Vagina (tissue), 2 donors: Measurements from ENCODE around the gene NFAM1.

Experiments used
- CTCF ChIP-seq, 3 experiments: fragments of 450-650 bp in 2 of 3; fragments of 200-600 bp in 1 of 3; sonication (generic) in 1 of 3; IDR thresholded peaks; one replicate each; pipeline ENCODE4 v1.5.1; 2017 to 2019; ENCODE audit warnings: antibody characterized with exemption in 3 of 3, mild to moderate bottlenecking in 2 of 3, moderate library complexity in 2 of 3
- POLR2A ChIP-seq, 2 donors: fragments of 450-650 bp; IDR thresholded peaks; one replicate each; pipeline ENCODE4 v1.6.1; 2017; ENCODE audit warnings: antibody characterized with exemption in 2 of 2, mild to moderate bottlenecking in 2 of 2, moderate library complexity in 2 of 2
- POLR2AphosphoS5 ChIP-seq, 2 donors: sonication (generic); formaldehyde crosslinking; IDR thresholded peaks; one replicate each; pipeline ENCODE4 v1.9.0; 2017; ENCODE audit warnings: antibody characterized with exemption in 2 of 2, mild to moderate bottlenecking in 2 of 2, low read depth in 1 of 2; ENCODE audit not compliant: insufficient read depth in 1 of 2

GRCh38 chr22:42439021-42439567, 6.9 kb upstream of the NFAM1 start:
- TF ChIP-seq CTCF (IDR thresholded peaks at IDR 0.05), result no peak
- no peak for TF ChIP-seq POLR2AphosphoS5 (IDR thresholded peaks at IDR 0.05; ENCODE audit: insufficient read depth in 1 of 2, low read depth in 1 of 2)
- TF ChIP-seq POLR2A (IDR thresholded peaks at IDR 0.05), result no peak
